Suprapubic skin (tissue), 3 donors: Measurements from ENCODE around the gene PTGS1.

Experiments used
- POLR2AphosphoS5 ChIP-seq, 3 donors: sonication (generic); formaldehyde crosslinking; IDR thresholded peaks; one replicate each; pipeline ENCODE4 v1.6.1; 2017; ENCODE audit warnings: antibody characterized with exemption in 3 of 3
- TF ChIP-seq, protein P1 (sequence below), 2 donors: fragments of 200-600 bp in 1 of 2; fragments of 450-650 bp in 1 of 2; sonication (generic) in 1 of 2; IDR thresholded peaks; one replicate each; pipeline ENCODE4 v1.5.1; 2016 to 2019; ENCODE audit warnings: antibody characterized with exemption in 2 of 2, mild to moderate bottlenecking in 1 of 2, moderate library complexity in 1 of 2

DNA sequence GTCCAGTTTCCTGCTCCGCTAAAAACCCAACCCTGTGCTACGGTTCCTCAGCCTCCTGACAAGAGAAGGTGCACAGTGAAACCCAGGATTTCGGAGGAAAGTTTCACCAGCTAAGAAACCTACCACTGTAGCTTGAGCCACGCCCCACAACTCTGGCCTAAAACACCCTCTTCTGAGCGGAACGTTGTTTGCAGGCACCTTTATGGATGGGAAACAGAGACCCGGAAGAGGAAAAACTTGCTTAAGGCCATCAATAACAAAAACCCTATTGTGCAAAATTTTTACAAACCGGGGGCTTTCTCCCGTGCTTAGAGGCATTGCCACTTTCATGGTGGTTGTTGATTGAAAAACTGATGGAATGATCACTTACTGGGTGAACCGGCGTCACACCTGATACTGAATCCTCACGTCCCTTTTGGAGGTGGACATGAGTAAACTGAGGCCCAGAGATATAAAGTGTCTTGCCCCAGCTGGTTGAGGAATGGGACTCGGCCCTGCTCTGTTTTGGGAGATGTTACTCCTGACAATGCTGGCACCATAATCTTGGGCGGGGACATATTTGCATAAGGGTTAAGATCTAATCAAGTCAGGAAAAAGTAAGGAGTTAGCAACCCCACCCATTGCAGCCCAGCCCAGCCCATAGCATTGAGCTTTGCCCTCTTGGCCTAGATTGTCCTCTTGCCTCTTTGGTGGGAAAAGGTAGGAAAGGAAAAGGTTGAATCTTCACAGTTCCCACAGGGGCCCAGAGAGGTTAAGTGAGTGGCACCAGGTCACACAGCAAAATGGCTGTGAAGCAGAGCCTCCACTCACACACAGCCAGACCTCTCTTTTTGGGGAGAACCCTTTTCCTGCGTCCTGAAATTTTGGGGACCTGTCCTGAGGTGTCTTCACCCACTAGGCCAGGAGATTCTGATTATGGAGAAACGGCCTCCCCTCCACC, 23.2 kb upstream of the PTGS1 start:
- TF ChIP-seq, protein P1, sequence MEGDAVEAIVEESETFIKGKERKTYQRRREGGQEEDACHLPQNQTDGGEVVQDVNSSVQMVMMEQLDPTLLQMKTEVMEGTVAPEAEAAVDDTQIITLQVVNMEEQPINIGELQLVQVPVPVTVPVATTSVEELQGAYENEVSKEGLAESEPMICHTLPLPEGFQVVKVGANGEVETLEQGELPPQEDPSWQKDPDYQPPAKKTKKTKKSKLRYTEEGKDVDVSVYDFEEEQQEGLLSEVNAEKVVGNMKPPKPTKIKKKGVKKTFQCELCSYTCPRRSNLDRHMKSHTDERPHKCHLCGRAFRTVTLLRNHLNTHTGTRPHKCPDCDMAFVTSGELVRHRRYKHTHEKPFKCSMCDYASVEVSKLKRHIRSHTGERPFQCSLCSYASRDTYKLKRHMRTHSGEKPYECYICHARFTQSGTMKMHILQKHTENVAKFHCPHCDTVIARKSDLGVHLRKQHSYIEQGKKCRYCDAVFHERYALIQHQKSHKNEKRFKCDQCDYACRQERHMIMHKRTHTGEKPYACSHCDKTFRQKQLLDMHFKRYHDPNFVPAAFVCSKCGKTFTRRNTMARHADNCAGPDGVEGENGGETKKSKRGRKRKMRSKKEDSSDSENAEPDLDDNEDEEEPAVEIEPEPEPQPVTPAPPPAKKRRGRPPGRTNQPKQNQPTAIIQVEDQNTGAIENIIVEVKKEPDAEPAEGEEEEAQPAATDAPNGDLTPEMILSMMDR (IDR thresholded peaks at IDR 0.05) = no peak
- no peak for TF ChIP-seq POLR2AphosphoS5 (IDR thresholded peaks at IDR 0.05)
